Epidermal melanocyte (primary cell): ENCODE measurements around the gene PVRIG.
"Not testable (repeated sequence)": the region's sequence is repeated elsewhere in the genome, so short reads cannot be mapped to it uniquely, and the experiment has no call there.

Experiments used
- DNase-seq: peaks from one replicate; pipeline ENCODE4 v3.0.0; 2011; ENCODE audit warnings: low spot score; ENCODE audit not compliant: insufficient read length

PVRIG gene

GRCh38 chr7:100224891-100225290, 5.1 kb downstream of the PVRIG start:
- not testable (repeated sequence) for DNase-seq

GRCh38 chr7:100234660-100235317, 15.0 kb downstream of the PVRIG start:
- DNase-seq, result not testable (repeated sequence)

DNA sequence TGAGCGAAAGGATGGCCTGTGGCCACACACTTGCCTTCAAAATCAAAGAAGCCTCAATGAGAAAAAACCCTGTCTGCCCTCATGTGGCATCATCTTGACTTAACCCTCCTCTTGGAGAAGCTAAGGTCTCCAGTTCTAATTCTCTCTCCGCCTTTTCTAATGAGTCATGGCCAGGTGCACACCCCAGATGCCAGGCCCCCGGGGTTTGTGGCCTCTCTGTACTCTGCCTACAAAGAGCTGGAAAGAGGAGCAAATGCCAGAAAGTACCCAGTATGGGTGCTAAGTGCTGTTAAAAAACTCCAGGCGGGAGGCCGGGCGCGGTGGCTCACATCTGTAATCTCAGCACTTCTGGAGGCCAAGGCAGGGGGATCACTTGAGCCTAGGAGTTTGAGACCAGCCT, 20.2 kb downstream of the PVRIG start:
- not testable (repeated sequence) for DNase-seq

DNA sequence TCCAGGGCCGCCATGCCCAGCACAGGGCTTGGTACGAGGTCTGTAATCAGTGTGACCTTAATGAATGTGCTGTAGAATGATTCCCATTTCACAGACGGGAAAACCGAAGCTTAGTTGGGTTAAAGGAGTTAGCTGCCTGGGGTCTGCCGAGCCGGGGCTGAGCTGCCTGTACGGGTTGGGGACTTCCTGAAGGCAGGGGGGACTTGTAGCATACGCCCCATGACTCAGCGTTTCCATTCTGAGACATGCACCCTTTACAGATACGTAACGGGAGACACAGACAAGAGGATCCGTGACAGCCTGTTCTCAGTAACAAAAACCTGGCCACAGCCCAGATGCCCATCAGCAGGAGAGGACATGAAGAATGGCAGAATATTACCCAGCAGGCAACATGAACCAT, 23.6 kb downstream of the PVRIG start:
- not testable (repeated sequence) for DNase-seq

GRCh38 chr7:100244988-100245605, 25.3 kb downstream of the PVRIG start:
- not testable (repeated sequence) for DNase-seq

GRCh38 chr7:100246121-100246864, 26.5 kb downstream of the PVRIG start:
- not testable (repeated sequence) for DNase-seq

DNA sequence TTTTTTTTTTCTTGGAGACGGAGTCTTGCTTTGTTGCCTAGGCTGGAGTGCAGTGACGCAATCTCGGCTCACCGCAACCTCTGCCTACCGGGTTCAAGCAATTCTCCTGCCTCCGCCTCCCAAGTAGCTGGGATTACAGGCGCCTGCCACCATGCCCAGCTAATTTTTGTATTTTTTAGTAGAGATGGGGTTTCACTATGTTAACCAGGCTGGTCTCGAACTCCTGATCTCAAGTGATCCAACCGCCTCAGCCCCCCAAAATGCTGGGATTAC, 27.1 kb downstream of the PVRIG start:
- not testable (repeated sequence) for DNase-seq

DNA sequence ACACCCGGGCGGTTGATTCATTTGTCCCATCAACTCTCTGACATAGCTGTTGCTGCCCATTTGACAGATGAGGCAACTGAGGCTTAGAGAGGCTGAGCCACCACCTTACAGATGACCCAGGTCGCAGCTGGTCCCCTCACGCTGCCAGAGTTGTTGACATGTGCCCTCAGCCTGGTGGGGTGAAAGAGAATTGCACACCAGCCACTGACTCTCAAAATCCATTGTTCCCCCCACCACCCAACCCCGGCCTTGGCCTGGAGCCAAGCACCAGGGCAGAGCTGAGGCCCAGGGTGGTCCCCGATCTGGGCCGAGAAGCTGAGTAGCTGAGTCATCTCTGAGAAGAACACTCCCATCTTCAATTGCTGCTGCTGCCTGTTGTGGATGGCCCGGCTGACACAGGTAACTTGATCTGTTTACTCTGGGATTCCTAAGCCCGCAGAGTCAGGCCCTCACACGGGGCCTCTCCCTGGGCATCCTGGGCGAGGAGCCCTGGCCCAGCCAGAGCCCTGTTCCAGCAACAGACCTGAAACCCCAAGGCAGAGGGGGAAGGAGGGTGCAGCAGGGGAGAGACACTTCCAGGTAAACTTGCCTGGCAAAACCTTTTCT, 27.5 kb downstream of the PVRIG start:
- DNase-seq, result peak; percentile 57

DNA sequence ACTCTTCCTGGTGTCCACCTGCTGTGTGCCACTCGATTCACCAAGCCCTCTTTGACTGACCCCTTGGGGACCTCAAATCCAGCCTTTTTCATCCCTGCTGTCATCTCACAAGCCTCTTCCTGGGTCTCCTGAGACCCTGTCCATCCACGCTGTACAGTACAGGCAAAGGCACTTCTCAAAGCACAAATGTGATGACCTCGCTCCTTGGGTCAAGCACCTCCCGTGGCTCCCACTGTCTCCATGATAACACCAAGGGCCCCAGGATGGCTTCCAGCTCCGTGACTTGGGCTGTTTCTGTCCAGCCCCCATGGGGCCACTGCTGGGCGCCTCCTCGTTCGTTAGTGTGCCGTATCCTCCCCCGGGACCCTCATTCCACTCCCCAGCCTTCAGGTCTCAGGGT, 28.7 kb downstream of the PVRIG start:
- no peak for DNase-seq

DNA sequence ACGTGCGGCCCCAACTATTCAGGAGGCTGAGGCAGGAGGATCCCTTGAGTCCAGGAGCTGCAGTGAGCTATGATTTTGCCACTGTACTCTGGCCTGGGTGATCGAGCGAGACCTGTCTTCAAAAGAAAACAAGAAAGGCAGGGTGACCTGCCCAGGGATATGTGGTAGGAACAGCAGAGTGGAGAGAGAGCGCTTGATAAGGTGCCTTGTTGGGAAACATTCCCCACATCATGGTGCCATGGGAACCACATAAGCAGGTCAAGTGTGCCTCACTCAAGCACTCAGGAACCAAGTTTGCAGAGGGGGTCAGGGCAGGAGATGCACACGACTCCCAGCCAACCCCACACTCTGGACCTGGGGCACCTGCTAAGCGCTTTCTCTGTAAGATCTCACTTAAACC, 37.3 kb downstream of the PVRIG start:
- DNase-seq, result no peak

GRCh38 chr7:100259984-100260383, 40.2 kb downstream of the PVRIG start:
- DNase-seq, result not testable (repeated sequence)

GRCh38 chr7:100262896-100263295, 43.1 kb downstream of the PVRIG start:
- DNase-seq, result not testable (repeated sequence)

- not testable (repeated sequence) for DNase-seq
Observed at GRCh38 chr7:100264223-100264622, 44.5 kb downstream of the PVRIG start.

DNA sequence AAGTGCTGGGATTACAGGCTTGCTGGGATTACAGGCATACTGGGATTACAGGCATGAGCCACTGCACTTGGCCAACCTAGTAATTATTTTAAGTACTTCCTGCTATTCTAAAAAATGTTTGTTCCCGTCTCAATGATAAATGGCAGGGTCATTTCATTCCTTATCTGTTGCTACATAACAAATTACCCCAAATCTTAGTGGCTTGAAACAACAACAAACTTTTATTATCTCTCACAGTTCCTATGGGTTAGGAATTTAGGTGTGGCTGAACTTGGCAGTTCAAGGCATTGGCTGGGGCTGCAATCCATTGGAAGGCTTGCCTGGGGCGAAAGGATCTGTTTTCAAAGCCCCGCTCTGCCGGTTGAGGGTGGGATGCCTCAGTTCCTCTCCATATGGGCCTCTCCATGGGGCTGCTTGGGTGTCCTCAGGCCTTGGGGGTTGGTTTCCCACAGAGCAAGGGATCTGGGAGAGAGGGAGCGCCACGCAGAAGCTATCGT, 45.0 kb downstream of the PVRIG start:
- not testable (repeated sequence) for DNase-seq

DNA sequence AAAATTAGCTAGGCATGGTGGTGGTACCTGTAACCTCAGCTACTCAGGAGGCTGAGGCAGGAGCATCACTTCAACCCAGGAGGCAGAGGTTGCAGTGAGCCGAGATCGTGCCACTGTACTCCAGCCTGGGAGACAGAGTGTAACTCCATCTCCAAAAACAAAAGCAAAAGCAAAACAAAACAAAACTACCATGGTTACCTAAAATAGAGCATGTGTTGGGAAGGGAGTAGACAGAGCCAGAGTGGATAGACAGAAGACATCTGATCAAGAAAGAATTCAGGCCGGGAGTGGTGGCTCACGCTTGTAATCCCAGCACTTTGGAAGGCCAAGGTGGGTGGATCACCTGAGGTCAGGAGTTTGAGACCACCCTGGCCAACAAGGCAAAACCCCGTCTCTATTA, 46.1 kb downstream of the PVRIG start:
- DNase-seq, result not testable (repeated sequence)

- no peak for DNase-seq
Observed at GRCh38 chr7:100266576-100267354, 47.0 kb downstream of the PVRIG start.

- DNase-seq, result no peak
Observed at GRCh38 chr7:100267648-100268047, 47.9 kb downstream of the PVRIG start.

- DNase-seq, result not testable (repeated sequence)
Observed at GRCh38 chr7:100268882-100269281, 49.1 kb downstream of the PVRIG start.

DNA sequence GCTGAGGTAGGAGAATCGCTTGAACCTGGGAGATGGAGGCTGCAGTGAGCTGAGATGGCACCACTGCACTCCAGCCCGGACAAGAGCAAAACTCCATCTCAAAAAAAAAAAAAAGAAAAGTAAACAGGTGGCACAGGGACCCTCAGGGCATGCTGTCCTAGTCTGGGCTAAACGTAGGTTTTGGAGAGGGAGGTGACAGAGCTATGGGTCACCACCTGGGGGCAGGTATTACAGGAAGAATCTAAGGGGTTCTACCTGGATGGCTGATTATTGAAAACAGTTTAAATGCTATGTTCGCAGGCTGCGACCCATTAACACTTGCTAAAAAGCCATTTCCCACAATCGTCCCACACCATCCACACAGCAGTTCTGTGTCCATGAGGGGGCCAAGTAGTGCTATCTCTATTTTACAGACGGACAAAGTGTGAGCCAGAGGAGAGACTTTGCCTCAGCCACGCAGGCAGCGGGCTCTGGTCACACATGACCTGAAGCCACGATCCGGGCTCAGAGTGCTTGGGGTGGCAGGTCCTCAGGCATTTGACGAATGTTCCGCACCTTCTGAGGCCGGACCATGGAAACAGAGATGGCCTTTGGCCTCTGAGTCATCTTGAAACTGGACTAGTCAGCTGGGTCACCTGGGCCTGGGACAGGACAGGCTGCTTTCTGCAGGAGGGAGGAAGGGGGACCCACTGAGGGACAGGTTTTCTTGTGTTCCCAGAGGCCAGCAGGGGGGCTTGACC, 49.7 kb downstream of the PVRIG start:
- DNase-seq, result not testable (repeated sequence)
